ENCODE measurements around the gene KCNAB2.

The KCNAB2 gene

GRCh38 chr1:6084781-6085495 lies 39.2 kb downstream of the KCNAB2 start:
- TF ChIP-seq CTCF (IDR thresholded peaks at IDR 0.05; ENCODE audit: low read depth, low read length) = no peak
- no peak for DNase-seq (ENCODE audit: low read depth in 2 of 2)
- H3K4me3 ChIP-seq (replicated peaks in 1 of 2; ENCODE audit: low read depth in 2 of 2, low read length in 2 of 2) = no peak overlapping the region

- no peak for DNase-seq (ENCODE audit: low read depth in 2 of 2)
- H3K4me3 ChIP-seq (replicated peaks in 1 of 2; ENCODE audit: low read depth in 2 of 2, low read length in 2 of 2) = no peak overlapping the region
- no peak for TF ChIP-seq CTCF (IDR thresholded peaks at IDR 0.05; ENCODE audit: low read depth, low read length)
Measured at GRCh38 chr1:6085666-6086065, 40.0 kb downstream of the KCNAB2 start.

- no peak for DNase-seq (ENCODE audit: low read depth in 2 of 2)
- H3K4me3 ChIP-seq (replicated peaks in 1 of 2; ENCODE audit: low read depth in 2 of 2, low read length in 2 of 2) = no peak overlapping the region
- no peak for TF ChIP-seq CTCF (IDR thresholded peaks at IDR 0.05; ENCODE audit: low read depth, low read length)
Measured at GRCh38 chr1:6086358-6086757, 40.7 kb downstream of the KCNAB2 start.

- H3K4me3 ChIP-seq (replicated peaks in 1 of 2; ENCODE audit: low read depth in 2 of 2, low read length in 2 of 2) = no peak overlapping the region
- DNase-seq (ENCODE audit: low read depth in 2 of 2) = no peak
- no peak for TF ChIP-seq CTCF (IDR thresholded peaks at IDR 0.05; ENCODE audit: low read depth, low read length)
Measured at GRCh38 chr1:6086762-6087376, 41.2 kb downstream of the KCNAB2 start.

GRCh38 chr1:6087377-6087772 lies 41.7 kb downstream of the KCNAB2 start:
- H3K4me3 ChIP-seq (replicated peaks in 1 of 2; ENCODE audit: low read depth in 2 of 2, low read length in 2 of 2) = no peak overlapping the region
- DNase-seq (ENCODE audit: low read depth in 2 of 2) = no peak
- no peak for TF ChIP-seq CTCF (IDR thresholded peaks at IDR 0.05; ENCODE audit: low read depth, low read length)

- no peak for TF ChIP-seq CTCF (IDR thresholded peaks at IDR 0.05; ENCODE audit: low read depth, low read length)
- DNase-seq (ENCODE audit: low read depth in 2 of 2) = no peak
Measured at GRCh38 chr1:6087958-6088357, 42.3 kb downstream of the KCNAB2 start.

More at GRCh38 chr1:6087958-6088357, 42.3 kb downstream of the KCNAB2 start:
- no peak overlapping the region for H3K4me3 ChIP-seq (replicated peaks in 1 of 2; ENCODE audit: low read depth in 2 of 2, low read length in 2 of 2)

Measured in cardiac fibroblast (primary cell).